ENCODE data around the gene BCDIN3D. TPM values are rescaled to one million over a fixed set of nuclear protein-coding genes. Genes with fewer than 3 reads are reported as not detected.

Gene BCDIN3D
- total and polyA plus RNA-seq, 2 donors: 5.2 to 7.0 TPM

DNA sequence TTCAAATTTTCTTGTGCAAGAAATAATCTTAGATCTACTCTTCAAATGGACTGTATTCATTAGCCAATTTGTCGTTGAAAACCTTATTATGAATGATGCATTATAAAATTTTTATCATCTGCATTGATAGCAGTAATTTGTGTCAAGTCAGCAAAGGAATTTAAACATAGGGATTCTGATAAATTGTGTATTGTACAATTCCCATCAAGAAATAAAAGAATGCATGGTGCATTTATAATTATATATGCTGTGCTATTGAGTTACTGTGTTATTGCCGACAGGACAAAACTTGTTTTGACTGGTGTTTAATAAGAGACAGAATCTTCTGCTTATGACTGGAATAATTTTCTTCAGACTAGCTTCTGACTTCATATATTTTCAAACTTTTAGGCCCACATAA, 3.1 kb upstream of the BCDIN3D start:
- WGBS: 94% methylated on average over 2 of the region's 2 CpGs
- H3K27me3 ChIP-seq (ENCODE audit: control insufficient read depth in 2 of 2, insufficient read depth in 1 of 2, low read length in 1 of 2): peaks cover 0 to 7% of the 10 kb centered on the region in 2 donors
- peaks cover 7 to 15% of the 10 kb centered on the region in 2 donors for H3K4me1 ChIP-seq (ENCODE audit: control insufficient read depth in 2 of 2, insufficient read depth in 2 of 2, low read length in 2 of 2)
- no peak for DNase-seq (ENCODE audit: low read depth in 6 of 9, low spot score in 9 of 9)
- no peak overlapping the region for H3K27ac ChIP-seq (ENCODE audit: low read depth in 1 of 2, low read length in 1 of 2)
- H3K9me3 ChIP-seq (ENCODE audit: control insufficient read depth in 2 of 2, insufficient read depth in 1 of 2, low read length in 1 of 2): no peaks in the 10 kb centered on the region
- H3K4me3 ChIP-seq (ENCODE audit: low read length in 2 of 2): no peak overlapping the region
- H3K36me3 ChIP-seq (ENCODE audit: control insufficient read depth in 2 of 2, insufficient read depth in 2 of 2, low read length in 1 of 2): no peaks in the 10 kb centered on the region

DNA sequence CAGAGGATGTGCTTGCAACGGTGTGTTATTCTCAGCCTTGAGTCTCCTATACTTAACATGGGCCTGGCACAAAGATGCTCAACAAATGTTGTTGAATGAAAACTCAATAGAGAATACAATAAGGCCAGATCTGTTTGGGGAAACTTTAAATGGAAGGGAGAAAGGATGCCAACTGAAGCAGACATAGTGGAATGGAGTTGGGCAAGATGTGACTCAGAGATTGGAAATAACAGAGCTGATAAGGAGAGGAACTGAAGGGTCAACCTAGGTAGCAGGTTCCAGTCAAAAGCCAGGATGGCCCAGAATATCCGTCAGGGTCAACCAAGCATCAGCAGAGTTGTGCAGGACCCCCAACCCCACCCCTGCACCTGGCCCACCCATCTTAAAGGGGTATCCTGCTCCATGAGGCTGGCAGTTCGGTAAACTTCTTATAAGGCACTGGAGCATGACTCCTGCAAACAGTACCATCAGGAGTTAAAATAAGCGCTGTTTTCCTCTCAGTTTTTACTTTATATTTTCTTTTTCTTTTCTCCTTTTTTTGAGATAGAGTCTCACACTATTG, 1.1 kb upstream of the BCDIN3D start:
- DNase-seq (ENCODE audit: low read depth in 6 of 9, low spot score in 9 of 9): no peak
- Histone ChIP-seq H3K27me3 (ENCODE audit: control insufficient read depth in 2 of 2, insufficient read depth in 1 of 2, low read length in 1 of 2) (peaks cover 0 to 5% of the 10 kb centered on the region in 2 donors), H3K36me3 (ENCODE audit: control insufficient read depth in 2 of 2, insufficient read depth in 2 of 2, low read length in 1 of 2) (no peaks in the 10 kb centered on the region), H3K9me3 (ENCODE audit: control insufficient read depth in 2 of 2, insufficient read depth in 1 of 2, low read length in 1 of 2) (no peaks in the 10 kb centered on the region), H3K4me1 (ENCODE audit: control insufficient read depth in 2 of 2, insufficient read depth in 2 of 2, low read length in 2 of 2) (peaks cover 7 to 15% of the 10 kb centered on the region in 2 donors), H3K27ac (ENCODE audit: low read depth in 1 of 2, low read length in 1 of 2) (no peak overlapping the region), H3K4me3 (ENCODE audit: low read length in 2 of 2) (no peak overlapping the region)
- WGBS: over 99% methylated on average over 4 of the region's 4 CpGs

DNA sequence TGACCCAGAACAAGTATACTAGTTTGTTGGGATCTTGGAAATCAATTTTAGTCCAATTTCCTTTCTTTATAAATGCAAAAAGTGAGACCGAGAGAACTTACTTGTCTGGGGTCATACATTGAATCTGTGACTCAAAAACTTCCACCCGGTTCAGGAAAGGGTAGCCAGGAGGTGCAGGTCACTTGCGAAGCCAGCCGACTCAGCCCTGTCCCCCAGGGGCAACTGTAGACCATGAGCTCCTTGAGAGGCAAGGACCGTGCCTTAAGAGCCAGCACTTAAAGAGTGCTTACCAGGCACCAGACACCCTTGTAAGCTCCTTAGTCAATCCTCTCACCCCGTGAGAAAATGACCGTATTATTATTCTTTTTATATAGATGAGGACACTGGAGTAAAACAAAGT, 505 bp upstream of the BCDIN3D start:
- peak overlapping the region; percentile 84 to 86 for H3K27ac ChIP-seq (ENCODE audit: low read depth in 1 of 2, low read length in 1 of 2)
- WGBS: 95% methylated on average over 7 of the region's 7 CpGs

DNA sequence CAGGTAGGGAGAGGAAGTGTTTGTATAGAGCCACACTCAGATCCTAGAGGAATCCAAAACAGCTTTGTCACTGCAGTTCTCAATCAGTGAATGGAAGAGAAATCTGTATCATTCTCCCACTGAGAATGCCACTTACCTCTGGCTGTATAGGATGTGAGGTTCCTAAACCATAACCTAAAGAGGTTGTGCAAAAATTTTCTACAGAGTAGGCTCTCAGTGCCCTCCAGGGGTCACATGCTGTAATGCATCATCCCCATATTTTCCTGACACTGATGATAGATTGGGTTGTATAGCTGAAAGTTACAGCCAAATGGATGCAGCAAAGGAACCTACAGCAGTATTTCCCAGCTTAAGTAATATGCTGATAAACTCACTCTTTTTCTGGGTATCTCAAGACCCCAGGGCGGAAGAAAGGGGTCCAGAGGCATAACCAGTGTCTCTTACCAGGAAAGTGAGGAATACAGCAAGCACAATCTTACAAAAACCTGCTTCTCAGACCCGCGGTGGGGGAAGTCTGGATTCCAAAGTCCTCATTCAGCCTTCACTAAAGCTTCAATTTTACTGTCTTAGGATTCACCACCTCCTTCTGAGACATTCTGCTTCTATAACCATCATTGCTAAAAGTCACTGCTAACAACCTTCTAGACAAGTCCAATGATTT, 3.8 kb downstream of the BCDIN3D start:
- no peaks in the 10 kb centered on the region for H3K9me3 ChIP-seq (ENCODE audit: control insufficient read depth in 2 of 2, insufficient read depth in 1 of 2, low read length in 1 of 2)
- peak in 4 of 9 donors; percentile 45 to 70 (median 54) for DNase-seq (ENCODE audit: low read depth in 6 of 9, low spot score in 9 of 9)
- H3K27ac ChIP-seq (ENCODE audit: low read depth in 1 of 2, low read length in 1 of 2): no peak overlapping the region
- WGBS: 87% methylated on average over 3 of the region's 3 CpGs
- peaks cover 0 to 3% of the 10 kb centered on the region in 2 donors for H3K36me3 ChIP-seq (ENCODE audit: control insufficient read depth in 2 of 2, insufficient read depth in 2 of 2, low read length in 1 of 2)
- peaks cover 7 to 12% of the 10 kb centered on the region in 2 donors for H3K4me1 ChIP-seq (ENCODE audit: control insufficient read depth in 2 of 2, insufficient read depth in 2 of 2, low read length in 2 of 2)
- H3K4me3 ChIP-seq (ENCODE audit: low read length in 2 of 2): no peak overlapping the region
- no peaks in the 10 kb centered on the region for H3K27me3 ChIP-seq (ENCODE audit: control insufficient read depth in 2 of 2, insufficient read depth in 1 of 2, low read length in 1 of 2)

More for the DNA sequence above, 505 bp upstream of the BCDIN3D start:
- no peak for DNase-seq (ENCODE audit: low read depth in 6 of 9, low spot score in 9 of 9)
- Histone ChIP-seq H3K27me3 (ENCODE audit: control insufficient read depth in 2 of 2, insufficient read depth in 1 of 2, low read length in 1 of 2) (peaks cover 0 to 4% of the 10 kb centered on the region in 2 donors), H3K36me3 (ENCODE audit: control insufficient read depth in 2 of 2, insufficient read depth in 2 of 2, low read length in 1 of 2) (peaks cover 0 to 2% of the 10 kb centered on the region in 2 donors), H3K9me3 (ENCODE audit: control insufficient read depth in 2 of 2, insufficient read depth in 1 of 2, low read length in 1 of 2) (no peaks in the 10 kb centered on the region), H3K4me3 (ENCODE audit: low read length in 2 of 2) (peak overlapping the region; percentile 72 to 92), H3K4me1 (ENCODE audit: control insufficient read depth in 2 of 2, insufficient read depth in 2 of 2, low read length in 2 of 2) (peaks cover 7 to 15% of the 10 kb centered on the region in 2 donors)

DNA sequence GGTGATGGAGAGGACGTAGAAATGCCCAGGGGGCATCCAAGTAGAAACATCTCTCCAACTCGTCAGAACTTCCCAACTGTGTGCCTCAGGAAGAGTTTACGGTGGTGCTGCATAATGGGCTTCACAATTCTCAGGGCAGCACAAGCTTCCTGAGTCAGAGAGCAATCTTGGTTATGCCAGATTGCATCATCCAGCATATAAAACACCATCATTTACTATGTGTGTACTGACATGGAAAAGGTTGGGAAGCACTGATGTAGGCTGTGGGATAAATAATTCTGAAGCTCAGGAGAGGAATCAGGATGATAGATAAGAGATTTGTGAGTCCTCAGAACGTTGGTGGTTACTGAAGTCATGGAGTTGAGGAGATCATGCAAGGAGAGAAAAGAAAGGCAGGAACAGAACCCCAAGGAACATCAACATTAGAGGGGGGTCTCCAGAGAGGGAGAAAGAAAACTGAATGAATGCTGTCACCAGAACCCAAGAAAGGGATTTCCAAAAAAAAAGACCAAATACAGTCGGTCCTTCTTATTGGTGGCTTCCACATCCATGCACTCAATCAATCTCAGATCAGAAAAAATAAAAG, 10.0 kb downstream of the BCDIN3D start:
- no peak for DNase-seq (ENCODE audit: low read depth in 6 of 9, low spot score in 9 of 9)
- no peak overlapping the region for H3K27ac ChIP-seq (ENCODE audit: low read depth in 1 of 2, low read length in 1 of 2)
- no peaks in the 10 kb centered on the region for H3K36me3 ChIP-seq (ENCODE audit: control insufficient read depth in 2 of 2, insufficient read depth in 2 of 2, low read length in 1 of 2)
- WGBS: 94% methylated on average over 5 of the region's 5 CpGs
- H3K9me3 ChIP-seq (ENCODE audit: control insufficient read depth in 2 of 2, insufficient read depth in 1 of 2, low read length in 1 of 2): no peaks in the 10 kb centered on the region
- no peaks in the 10 kb centered on the region for H3K27me3 ChIP-seq (ENCODE audit: control insufficient read depth in 2 of 2, insufficient read depth in 1 of 2, low read length in 1 of 2)
- no peak overlapping the region for H3K4me3 ChIP-seq (ENCODE audit: low read length in 2 of 2)
- peaks cover 7 to 10% of the 10 kb centered on the region in 2 donors for H3K4me1 ChIP-seq (ENCODE audit: control insufficient read depth in 2 of 2, insufficient read depth in 2 of 2, low read length in 2 of 2)

DNA sequence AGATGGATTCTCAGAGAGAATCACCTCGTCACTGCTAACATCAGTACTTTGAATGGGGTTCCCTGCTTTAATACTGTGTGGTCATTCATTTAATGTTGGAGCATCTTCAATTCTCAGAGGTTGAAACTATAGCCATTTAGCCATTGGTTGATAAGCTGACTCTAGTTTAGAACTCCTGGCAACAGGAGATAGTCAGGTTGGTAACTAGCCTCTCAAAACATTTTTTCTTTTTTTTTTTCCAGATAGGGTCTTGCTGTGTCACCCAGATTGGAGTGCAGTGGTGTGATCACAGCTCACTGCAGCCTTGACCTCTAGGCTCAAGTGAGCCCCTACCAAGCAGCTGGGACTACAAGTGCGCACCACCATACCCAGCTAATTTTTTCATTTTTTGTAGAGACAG, 11.2 kb downstream of the BCDIN3D start:
- no peaks in the 10 kb centered on the region for H3K27me3 ChIP-seq (ENCODE audit: control insufficient read depth in 2 of 2, insufficient read depth in 1 of 2, low read length in 1 of 2)
- WGBS: 97% methylated on average over 2 of the region's 2 CpGs
- no peak for DNase-seq (ENCODE audit: low read depth in 6 of 9, low spot score in 9 of 9)
- no peak overlapping the region for H3K27ac ChIP-seq (ENCODE audit: low read depth in 1 of 2, low read length in 1 of 2)
- peaks cover 12 to 20% of the 10 kb centered on the region in 2 donors for H3K4me1 ChIP-seq (ENCODE audit: control insufficient read depth in 2 of 2, insufficient read depth in 2 of 2, low read length in 2 of 2)
- no peaks in the 10 kb centered on the region for H3K36me3 ChIP-seq (ENCODE audit: control insufficient read depth in 2 of 2, insufficient read depth in 2 of 2, low read length in 1 of 2)
- no peaks in the 10 kb centered on the region for H3K9me3 ChIP-seq (ENCODE audit: control insufficient read depth in 2 of 2, insufficient read depth in 1 of 2, low read length in 1 of 2)
- no peak overlapping the region for H3K4me3 ChIP-seq (ENCODE audit: low read length in 2 of 2)

DNA sequence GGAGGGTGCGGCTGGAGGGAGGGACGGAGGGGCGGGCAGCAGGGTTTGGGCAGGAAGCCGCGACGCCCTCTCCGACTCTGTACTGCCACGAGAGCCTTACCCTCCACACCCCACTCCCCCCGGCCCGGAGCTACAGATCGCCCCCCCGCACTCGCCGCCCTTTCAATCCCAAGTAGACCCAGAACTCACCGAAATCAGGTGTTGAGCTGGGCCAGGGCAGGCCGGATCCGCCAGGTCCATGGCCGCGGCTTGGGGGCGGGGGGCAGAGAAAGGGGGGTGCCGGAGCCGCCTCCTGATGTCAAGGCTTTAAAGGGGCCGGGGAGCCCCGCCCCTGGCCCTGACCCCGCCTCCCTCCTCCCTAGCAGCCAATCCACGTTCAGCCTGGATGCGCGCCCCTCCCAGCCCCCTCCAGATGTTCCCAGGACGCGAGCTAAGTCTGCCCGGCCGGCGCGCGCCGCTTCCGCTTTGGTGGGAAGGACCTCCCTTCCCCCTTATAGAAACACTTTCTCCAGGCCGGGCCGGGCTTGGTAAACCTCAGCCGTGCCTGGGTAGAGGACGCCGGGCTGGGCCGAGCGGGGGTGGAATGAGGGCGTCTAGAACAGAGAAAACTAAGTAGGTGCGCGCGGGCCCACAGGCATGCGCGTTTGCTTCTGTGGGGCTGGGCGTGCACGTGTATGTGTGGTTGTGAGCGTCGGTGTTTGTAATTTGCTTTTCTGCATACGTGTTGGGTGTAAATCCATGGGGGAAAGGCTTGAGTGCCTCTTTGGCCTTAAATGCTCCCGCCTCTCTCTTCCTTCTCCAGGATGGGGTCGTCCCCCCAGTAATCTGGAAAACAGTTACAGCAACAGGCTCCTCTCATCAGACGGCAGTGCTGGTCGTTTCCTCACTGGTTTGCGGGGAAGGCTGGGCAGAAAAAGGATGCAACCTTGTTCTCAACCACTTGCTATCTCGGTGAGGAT, 14.5 kb downstream of the BCDIN3D start, which contains the start of gene NCKAP5L:
TSS of gene NCKAP5L (minus strand) at position 281 of the 959 bp plus-strand sequence. CDS start 24,369 bp downstream, outside the sequence.
- peak; percentile 87 to 98 (median 94) for DNase-seq (ENCODE audit: low read depth in 6 of 9, low spot score in 9 of 9)
- Histone ChIP-seq H3K4me3 (ENCODE audit: low read length in 2 of 2) (peak within 1 kb of the TSS; percentile 80 to 92), H3K9me3 (ENCODE audit: control insufficient read depth in 2 of 2, insufficient read depth in 1 of 2, low read length in 1 of 2) (no peaks in the 10 kb centered on the region), H3K27ac (ENCODE audit: low read depth in 1 of 2, low read length in 1 of 2) (peak within 1 kb of the TSS; percentile 86 to 91), H3K27me3 (ENCODE audit: control insufficient read depth in 2 of 2, insufficient read depth in 1 of 2, low read length in 1 of 2) (no peaks in the 10 kb centered on the region), H3K4me1 (ENCODE audit: control insufficient read depth in 2 of 2, insufficient read depth in 2 of 2, low read length in 2 of 2) (peaks cover 12 to 40% of the 10 kb centered on the region in 2 donors), H3K36me3 (ENCODE audit: control insufficient read depth in 2 of 2, insufficient read depth in 2 of 2, low read length in 1 of 2) (peaks cover 0 to 3% of the 10 kb centered on the region in 2 donors)
- WGBS: under 1% methylated on average over 61 of the region's 61 CpGs

DNA sequence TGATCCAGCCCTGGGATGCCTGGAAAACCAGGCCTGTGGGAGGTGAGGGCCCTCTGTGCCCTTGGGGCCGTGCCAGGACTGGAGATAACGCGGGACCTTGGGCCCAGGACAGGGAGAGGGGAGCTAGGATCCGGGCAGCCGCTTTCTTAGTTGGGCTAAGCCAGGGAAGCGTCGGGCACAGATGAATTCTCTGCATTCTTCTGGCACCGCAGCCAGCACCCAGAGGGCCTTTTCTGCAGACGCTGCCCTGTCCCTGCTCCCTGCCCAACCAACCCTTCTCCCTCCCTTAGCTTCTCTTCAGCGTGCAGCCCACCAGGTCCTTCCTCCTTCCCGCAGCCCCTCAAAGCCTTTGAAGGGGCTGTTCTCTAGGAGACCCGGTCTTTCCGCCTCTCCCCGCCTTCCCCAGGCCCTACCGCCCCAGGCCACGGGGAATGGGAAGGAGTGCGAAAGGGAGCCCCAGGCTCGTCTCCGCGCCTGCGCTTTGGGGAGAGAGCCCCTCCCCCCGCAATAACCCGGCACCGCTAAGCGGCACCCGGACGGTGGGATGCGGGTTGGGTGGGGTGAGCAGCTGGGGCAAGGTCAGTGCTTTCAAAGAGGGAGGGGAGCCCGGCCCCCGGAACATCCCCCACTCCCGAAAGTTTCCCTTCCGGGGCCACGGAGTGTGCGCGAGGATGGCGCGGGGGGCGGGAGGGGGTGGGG, 15.4 kb downstream of the BCDIN3D start:
- peak in 6 of 9 donors; percentile 36 to 67 (median 45) for DNase-seq (ENCODE audit: low read depth in 6 of 9, low spot score in 9 of 9)
- H3K9me3 ChIP-seq (ENCODE audit: control insufficient read depth in 2 of 2, insufficient read depth in 1 of 2, low read length in 1 of 2): no peaks in the 10 kb centered on the region
- H3K27ac ChIP-seq (ENCODE audit: low read depth in 1 of 2, low read length in 1 of 2): peak overlapping the region; percentile 30 to 91
- peaks cover 12 to 43% of the 10 kb centered on the region in 2 donors for H3K4me1 ChIP-seq (ENCODE audit: control insufficient read depth in 2 of 2, insufficient read depth in 2 of 2, low read length in 2 of 2)
- peak overlapping the region; percentile 80 to 92 for H3K4me3 ChIP-seq (ENCODE audit: low read length in 2 of 2)
- H3K36me3 ChIP-seq (ENCODE audit: control insufficient read depth in 2 of 2, insufficient read depth in 2 of 2, low read length in 1 of 2): peaks cover 4 to 7% of the 10 kb centered on the region in 2 donors
- H3K27me3 ChIP-seq (ENCODE audit: control insufficient read depth in 2 of 2, insufficient read depth in 1 of 2, low read length in 1 of 2): no peaks in the 10 kb centered on the region
- 13% methylated on average over 38 of the region's 38 CpGs for WGBS

Data from thymus (tissue), 11 donors.